ENCODE data around the gene ESPNL. TPM values are rescaled to one million over a fixed set of nuclear protein-coding genes. Genes with fewer than 3 reads are reported as not detected.
A peak's percentile ranks its signal among the peaks of the same experiment; 100 is the strongest.

Gene ESPNL
- total and polyA plus RNA-seq, 9 donors, result 0.75 to 3.6 (median 2.0) TPM

DNA sequence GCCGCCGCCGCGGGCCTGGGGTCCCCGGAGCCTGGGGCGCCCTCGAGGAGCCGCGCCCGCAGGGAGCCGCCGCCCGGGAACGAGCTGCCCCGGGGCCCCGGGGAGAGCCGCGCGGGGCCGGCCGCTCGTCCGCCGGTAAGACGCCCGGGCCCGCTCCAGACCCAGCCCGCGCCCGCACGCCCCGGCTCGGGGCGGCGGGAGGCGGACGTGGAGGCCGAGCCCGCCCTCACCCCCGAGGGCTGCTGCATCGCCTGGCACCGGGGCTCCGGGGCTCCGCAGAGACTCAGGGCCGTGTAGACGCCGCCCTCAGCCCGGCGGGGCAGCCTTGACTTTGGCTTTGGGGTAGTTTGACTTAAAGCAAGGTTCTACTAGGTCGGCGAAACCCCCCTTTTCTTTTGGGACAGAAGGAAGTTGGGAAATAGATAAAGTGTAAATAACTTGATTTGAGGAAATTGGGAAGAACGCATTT lies 59.0 kb downstream of the ESPNL start:
- peaks cover 3% of the 10 kb centered on the region for H3K9me3 ChIP-seq (replicated peaks; ENCODE audit: control insufficient read depth, low read depth, low read length)
- H3K36me3 ChIP-seq (ENCODE audit: control insufficient read depth, insufficient read depth, low read length), result no peaks in the 10 kb centered on the region
- WGBS (ENCODE audit: insufficient coverage), result 2% methylated on average over 51 of the region's 52 CpGs
- peak overlapping the region; percentile 31 for H3K4me3 ChIP-seq (ENCODE audit: low read length)
- peaks cover 64% of the 10 kb centered on the region for H3K4me1 ChIP-seq (ENCODE audit: control insufficient read depth, insufficient read depth, low read length)
- peaks cover 44% of the 10 kb centered on the region for H3K27me3 ChIP-seq (ENCODE audit: control insufficient read depth, insufficient read depth, low read length)
- H3K27ac ChIP-seq (ENCODE audit: low read length), result no peak overlapping the region
- DNase-seq, result no peak

DNA sequence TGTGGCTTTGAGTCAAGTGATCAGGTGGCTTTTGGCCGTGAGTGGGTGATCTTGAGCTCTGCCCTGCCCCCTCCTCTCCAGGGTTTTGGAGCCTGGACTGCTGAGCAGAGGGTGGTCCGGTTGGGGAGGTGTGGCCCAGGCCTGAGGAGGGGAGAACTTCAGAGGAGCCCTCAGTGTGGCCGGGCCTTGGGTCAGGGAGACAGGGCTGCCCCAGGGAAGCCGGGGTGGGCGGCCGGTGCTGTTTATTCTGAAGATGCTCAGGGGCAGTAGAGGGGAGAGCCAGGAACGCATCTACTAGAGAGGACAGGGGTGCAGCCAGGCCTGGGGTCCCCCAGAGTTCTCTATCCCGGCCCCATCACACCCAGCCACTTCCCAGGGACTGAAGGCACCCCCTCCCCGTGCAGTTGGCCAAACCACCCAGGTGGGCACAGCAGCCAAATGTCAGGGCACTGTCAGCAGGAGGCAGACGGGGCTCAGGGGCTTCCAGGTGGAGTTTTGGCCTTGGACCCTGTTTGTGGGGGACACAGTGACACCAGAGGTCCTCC lies 59.6 kb downstream of the ESPNL start:
- no peaks in the 10 kb centered on the region for H3K36me3 ChIP-seq (ENCODE audit: control insufficient read depth, insufficient read depth, low read length)
- H3K27me3 ChIP-seq (ENCODE audit: control insufficient read depth, insufficient read depth, low read length), result peaks cover 47% of the 10 kb centered on the region
- no peak overlapping the region for H3K27ac ChIP-seq (ENCODE audit: low read length)
- WGBS (ENCODE audit: insufficient coverage), result 33% methylated on average over 6 of the region's 10 CpGs
- peaks cover 64% of the 10 kb centered on the region for H3K4me1 ChIP-seq (ENCODE audit: control insufficient read depth, insufficient read depth, low read length)
- peak overlapping the region; percentile 31 for H3K4me3 ChIP-seq (ENCODE audit: low read length)
- no peaks in the 10 kb centered on the region for H3K9me3 ChIP-seq (replicated peaks; ENCODE audit: control insufficient read depth, low read depth, low read length)
- DNase-seq, result no peak

GRCh38 chr2:238160206-238161129 lies 60.3 kb downstream of the ESPNL start:
- Histone ChIP-seq H3K4me1 (ENCODE audit: control insufficient read depth, insufficient read depth, low read length) (peaks cover 56% of the 10 kb centered on the region), H3K27ac (ENCODE audit: low read length) (no peak overlapping the region), H3K27me3 (ENCODE audit: control insufficient read depth, insufficient read depth, low read length) (peaks cover 51% of the 10 kb centered on the region), H3K9me3 (replicated peaks; ENCODE audit: control insufficient read depth, low read depth, low read length) (no peaks in the 10 kb centered on the region), H3K36me3 (ENCODE audit: control insufficient read depth, insufficient read depth, low read length) (no peaks in the 10 kb centered on the region), H3K4me3 (ENCODE audit: low read length) (peak overlapping the region; percentile 31)
- no peak for DNase-seq
- 59% methylated on average over 16 of the region's 23 CpGs for WGBS (ENCODE audit: insufficient coverage)

GRCh38 chr2:238161291-238162051 lies 61.3 kb downstream of the ESPNL start:
- peaks cover 5% of the 10 kb centered on the region for H3K36me3 ChIP-seq (ENCODE audit: control insufficient read depth, insufficient read depth, low read length)
- 82% methylated on average over 11 of the region's 21 CpGs for WGBS (ENCODE audit: insufficient coverage)
- H3K4me1 ChIP-seq (ENCODE audit: control insufficient read depth, insufficient read depth, low read length), result peaks cover 46% of the 10 kb centered on the region
- no peak overlapping the region for H3K4me3 ChIP-seq (ENCODE audit: low read length)
- no peaks in the 10 kb centered on the region for H3K9me3 ChIP-seq (replicated peaks; ENCODE audit: control insufficient read depth, low read depth, low read length)
- no peak overlapping the region for H3K27ac ChIP-seq (ENCODE audit: low read length)
- DNase-seq, result no peak
- H3K27me3 ChIP-seq (ENCODE audit: control insufficient read depth, insufficient read depth, low read length), result peaks cover 51% of the 10 kb centered on the region

DNA sequence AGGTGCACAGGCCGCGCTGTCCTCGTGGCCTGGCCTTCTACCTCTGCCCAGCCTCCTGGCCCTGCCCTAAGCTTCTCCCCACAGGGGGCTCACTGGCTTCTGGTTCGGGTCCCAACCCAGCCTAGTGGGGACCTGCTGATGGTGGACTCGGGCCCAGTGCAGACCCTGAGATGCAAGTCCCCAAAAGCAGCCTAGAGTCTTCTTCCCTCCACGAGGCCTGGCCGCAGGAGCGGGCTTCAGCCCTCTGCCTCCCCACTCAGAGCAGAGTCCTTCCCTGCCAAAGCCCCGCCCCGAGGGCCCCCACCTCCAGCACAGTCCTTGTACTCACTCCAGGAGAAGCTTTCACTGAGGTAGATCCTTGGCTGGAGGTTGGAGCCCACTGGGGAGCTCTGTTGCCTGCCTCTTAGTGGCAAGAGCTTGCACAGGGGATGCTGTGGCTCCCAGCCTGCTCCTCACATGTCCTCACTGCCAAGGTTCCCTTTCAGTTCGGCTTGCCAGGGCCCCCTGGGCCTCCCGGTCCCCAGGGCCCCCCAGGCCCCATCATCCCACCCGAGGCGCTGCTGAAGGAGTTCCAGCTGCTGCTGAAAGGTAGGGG lies 62.2 kb downstream of the ESPNL start:
- H3K4me3 ChIP-seq (ENCODE audit: low read length), result no peak overlapping the region
- H3K27ac ChIP-seq (ENCODE audit: low read length), result no peak overlapping the region
- H3K9me3 ChIP-seq (replicated peaks; ENCODE audit: control insufficient read depth, low read depth, low read length), result no peaks in the 10 kb centered on the region
- WGBS (ENCODE audit: insufficient coverage), result 84% methylated on average over 8 of the region's 14 CpGs
- DNase-seq, result no peak
- peaks cover 51% of the 10 kb centered on the region for H3K27me3 ChIP-seq (ENCODE audit: control insufficient read depth, insufficient read depth, low read length)
- H3K4me1 ChIP-seq (ENCODE audit: control insufficient read depth, insufficient read depth, low read length), result peaks cover 45% of the 10 kb centered on the region
- peaks cover 11% of the 10 kb centered on the region for H3K36me3 ChIP-seq (ENCODE audit: control insufficient read depth, insufficient read depth, low read length)

- H3K9me3 ChIP-seq (replicated peaks; ENCODE audit: control insufficient read depth, low read depth, low read length), result no peaks in the 10 kb centered on the region
- no peak overlapping the region for H3K27ac ChIP-seq (ENCODE audit: low read length)
- 73% methylated on average over 8 of the region's 15 CpGs for WGBS (ENCODE audit: insufficient coverage)
- peaks cover 47% of the 10 kb centered on the region for H3K27me3 ChIP-seq (ENCODE audit: control insufficient read depth, insufficient read depth, low read length)
- H3K36me3 ChIP-seq (ENCODE audit: control insufficient read depth, insufficient read depth, low read length), result peaks cover 17% of the 10 kb centered on the region
- H3K4me1 ChIP-seq (ENCODE audit: control insufficient read depth, insufficient read depth, low read length), result peaks cover 40% of the 10 kb centered on the region
- DNase-seq, result peak; percentile 1
- H3K4me3 ChIP-seq (ENCODE audit: low read length), result no peak overlapping the region
Observed at GRCh38 chr2:238162846-238163441, 62.8 kb downstream of the ESPNL start.

DNA sequence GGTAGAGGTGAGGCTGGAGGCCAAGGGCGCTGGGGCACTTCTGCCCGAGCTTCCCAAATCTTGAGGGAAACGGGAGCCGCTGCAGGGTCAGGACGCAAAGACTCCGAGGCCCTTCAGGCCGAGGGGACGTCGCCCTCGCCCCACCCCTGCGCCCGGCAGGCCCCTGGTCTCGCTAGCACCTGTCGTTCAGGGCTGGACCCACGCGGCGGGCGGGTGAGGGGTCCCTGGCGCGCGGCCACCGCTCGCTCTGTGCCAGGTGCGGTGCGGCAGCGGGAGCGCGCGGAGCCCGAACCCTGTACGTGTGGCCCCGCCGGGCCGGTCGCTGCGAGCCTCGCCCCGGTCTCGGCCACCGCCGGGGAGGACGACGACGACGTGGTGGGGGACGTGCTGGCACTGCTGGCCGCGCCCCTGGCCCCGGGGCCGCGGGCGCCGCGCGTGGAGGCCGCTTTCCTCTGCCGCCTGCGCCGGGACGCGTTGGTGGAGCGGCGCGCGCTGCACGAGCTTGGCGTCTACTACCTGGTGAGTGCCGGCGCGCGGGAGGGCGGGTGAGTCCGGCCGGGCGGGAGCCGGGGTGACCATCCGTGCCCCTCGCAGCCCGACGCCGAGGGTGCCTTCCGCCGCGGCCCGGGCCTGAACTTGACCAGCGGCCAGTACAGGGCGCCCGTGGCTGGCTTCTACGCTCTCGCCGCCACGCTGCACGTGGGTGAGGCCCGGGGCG lies 63.5 kb downstream of the ESPNL start:
- H3K4me3 ChIP-seq (ENCODE audit: low read length), result no peak overlapping the region
- DNase-seq, result no peak
- peaks cover 34% of the 10 kb centered on the region for H3K4me1 ChIP-seq (ENCODE audit: control insufficient read depth, insufficient read depth, low read length)
- 3% methylated on average over 88 of the region's 95 CpGs for WGBS (ENCODE audit: insufficient coverage)
- H3K27me3 ChIP-seq (ENCODE audit: control insufficient read depth, insufficient read depth, low read length), result peaks cover 41% of the 10 kb centered on the region
- peaks cover 22% of the 10 kb centered on the region for H3K36me3 ChIP-seq (ENCODE audit: control insufficient read depth, insufficient read depth, low read length)
- H3K27ac ChIP-seq (ENCODE audit: low read length), result no peak overlapping the region
- H3K9me3 ChIP-seq (replicated peaks; ENCODE audit: control insufficient read depth, low read depth, low read length), result no peaks in the 10 kb centered on the region

DNA sequence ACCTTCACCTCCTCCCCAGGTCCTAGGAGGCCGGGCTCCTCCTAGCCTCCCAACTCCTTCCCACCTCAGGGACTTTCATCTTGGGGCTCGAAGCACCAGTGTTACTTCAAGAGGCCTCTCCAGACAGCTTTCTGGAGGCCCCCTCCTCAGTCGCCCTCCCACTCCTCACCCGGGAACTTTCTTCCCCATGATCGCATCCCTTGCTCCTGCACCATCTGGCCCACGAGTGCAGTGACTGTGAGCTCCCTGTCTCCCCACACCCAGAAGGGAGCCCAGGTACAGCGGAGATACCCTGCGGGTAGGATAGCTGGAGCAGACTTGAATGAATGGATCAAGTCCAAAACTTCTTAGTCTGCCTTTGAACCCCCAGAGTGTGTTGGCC lies 64.8 kb downstream of the ESPNL start:
- no peak for DNase-seq
- no peak overlapping the region for H3K27ac ChIP-seq (ENCODE audit: low read length)
- WGBS (ENCODE audit: insufficient coverage), result 94% methylated on average over 5 of the region's 8 CpGs
- no peak overlapping the region for H3K4me3 ChIP-seq (ENCODE audit: low read length)
- peaks cover 26% of the 10 kb centered on the region for H3K4me1 ChIP-seq (ENCODE audit: control insufficient read depth, insufficient read depth, low read length)
- peaks cover 31% of the 10 kb centered on the region for H3K36me3 ChIP-seq (ENCODE audit: control insufficient read depth, insufficient read depth, low read length)
- H3K27me3 ChIP-seq (ENCODE audit: control insufficient read depth, insufficient read depth, low read length), result peaks cover 33% of the 10 kb centered on the region
- H3K9me3 ChIP-seq (replicated peaks; ENCODE audit: control insufficient read depth, low read depth, low read length), result no peaks in the 10 kb centered on the region

DNA sequence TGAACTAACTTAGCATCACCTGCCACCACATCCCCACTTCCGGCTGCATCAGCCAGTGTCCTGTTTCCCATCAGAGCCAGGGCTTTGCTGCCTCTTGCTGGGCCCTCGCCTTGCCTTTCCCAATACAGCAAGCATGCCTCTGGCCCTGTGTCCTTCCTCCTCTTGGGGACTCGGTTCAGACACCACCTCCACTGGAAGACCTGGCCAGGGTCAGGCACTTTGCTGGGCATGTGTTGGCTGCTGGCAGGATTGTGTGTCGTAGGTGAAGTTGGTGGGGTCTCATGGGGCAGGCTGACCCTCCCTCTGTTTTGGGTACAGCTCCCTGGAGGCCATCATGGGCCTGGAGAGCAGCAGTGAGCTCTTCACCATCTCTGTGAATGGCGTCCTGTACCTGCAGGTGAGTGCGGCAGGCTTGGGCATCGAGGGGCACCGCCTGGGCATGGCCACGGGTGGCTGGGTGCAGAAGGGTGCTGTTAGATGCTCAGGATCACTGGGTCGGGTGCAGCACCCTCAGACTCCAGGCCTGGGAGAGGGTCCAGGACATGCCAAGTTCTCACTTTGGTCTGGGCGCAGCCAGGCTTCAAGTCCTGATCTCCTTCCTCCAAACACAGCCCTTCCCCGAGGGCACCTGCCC lies 65.3 kb downstream of the ESPNL start:
- no peak for DNase-seq
- Histone ChIP-seq H3K9me3 (replicated peaks; ENCODE audit: control insufficient read depth, low read depth, low read length) (no peaks in the 10 kb centered on the region), H3K4me1 (ENCODE audit: control insufficient read depth, insufficient read depth, low read length) (peaks cover 23% of the 10 kb centered on the region), H3K36me3 (ENCODE audit: control insufficient read depth, insufficient read depth, low read length) (peaks cover 35% of the 10 kb centered on the region), H3K4me3 (ENCODE audit: low read length) (no peak overlapping the region), H3K27ac (ENCODE audit: low read length) (no peak overlapping the region), H3K27me3 (ENCODE audit: control insufficient read depth, insufficient read depth, low read length) (peaks cover 28% of the 10 kb centered on the region)
- 88% methylated on average over 8 of the region's 12 CpGs for WGBS (ENCODE audit: insufficient coverage)
